ENCODE data around the gene GALNT11.

Gene GALNT11

GRCh38 chr7:151987748-151988529, 37.5 kb upstream of the GALNT11 start:
- H3K27me3 Mint-ChIP-seq (ENCODE audit: low read depth, poor library complexity) = peaks cover 16% of the 10 kb centered on the region
- H3K27ac Mint-ChIP-seq = peak overlapping the region; percentile 48

GRCh38 chr7:151992375-151992774, 33.1 kb upstream of the GALNT11 start:
- H3K4me1 Mint-ChIP-seq = peaks cover 14% of the 10 kb centered on the region
- DNase-seq = peak; percentile 61
- H3K27ac Mint-ChIP-seq = no peak overlapping the region
- no peaks in the 10 kb centered on the region for H3K9me3 Mint-ChIP-seq
- H3K36me3 Mint-ChIP-seq (ENCODE audit: low read depth) = no peaks in the 10 kb centered on the region
- peaks cover 9% of the 10 kb centered on the region for H3K27me3 Mint-ChIP-seq (ENCODE audit: low read depth, poor library complexity)
- no peak overlapping the region for H3K4me3 Mint-ChIP-seq
- TF ChIP-seq CTCF (IDR thresholded peaks at IDR 0.05) = no peak

More at GRCh38 chr7:151987748-151988529, 37.5 kb upstream of the GALNT11 start:
- no peak for DNase-seq
- no peak for TF ChIP-seq CTCF (IDR thresholded peaks at IDR 0.05)
- no peaks in the 10 kb centered on the region for H3K36me3 Mint-ChIP-seq (ENCODE audit: low read depth)
- no peaks in the 10 kb centered on the region for H3K9me3 Mint-ChIP-seq
- no peak overlapping the region for H3K4me3 Mint-ChIP-seq
- H3K4me1 Mint-ChIP-seq = peaks cover 6% of the 10 kb centered on the region

- Mint-ChIP-seq H3K36me3 (ENCODE audit: low read depth) (no peaks in the 10 kb centered on the region), H3K4me1 (peaks cover 14% of the 10 kb centered on the region), H3K4me3 (no peak overlapping the region), H3K27ac (no peak overlapping the region), H3K27me3 (ENCODE audit: low read depth, poor library complexity) (peaks cover 14% of the 10 kb centered on the region), H3K9me3 (no peaks in the 10 kb centered on the region)
- no peak for DNase-seq
- no peak for TF ChIP-seq CTCF (IDR thresholded peaks at IDR 0.05)
These were observed 31.3 kb upstream of the GALNT11 start for GRCh38 chr7:151993977-151994676.

GRCh38 chr7:151999424-152000090, 25.9 kb upstream of the GALNT11 start:
- Mint-ChIP-seq H3K9me3 (peaks cover 4% of the 10 kb centered on the region), H3K4me1 (peaks cover 1% of the 10 kb centered on the region), H3K27me3 (ENCODE audit: low read depth, poor library complexity) (peaks cover 24% of the 10 kb centered on the region), H3K4me3 (no peak overlapping the region), H3K36me3 (ENCODE audit: low read depth) (no peaks in the 10 kb centered on the region), H3K27ac (peak overlapping the region; percentile 24)
- no peak for DNase-seq
- TF ChIP-seq CTCF (IDR thresholded peaks at IDR 0.05) = no peak

GRCh38 chr7:152000191-152000590, 25.3 kb upstream of the GALNT11 start:
- no peak for DNase-seq
- peaks cover 24% of the 10 kb centered on the region for H3K27me3 Mint-ChIP-seq (ENCODE audit: low read depth, poor library complexity)
- no peaks in the 10 kb centered on the region for H3K4me1 Mint-ChIP-seq
- peaks cover 4% of the 10 kb centered on the region for H3K9me3 Mint-ChIP-seq
- TF ChIP-seq CTCF (IDR thresholded peaks at IDR 0.05) = no peak
- no peak overlapping the region for H3K27ac Mint-ChIP-seq
- H3K36me3 Mint-ChIP-seq (ENCODE audit: low read depth) = no peaks in the 10 kb centered on the region
- no peak overlapping the region for H3K4me3 Mint-ChIP-seq
